AG04450 (cell line): ENCODE results near the gene MYBPC2. TPM values are rescaled to one million over a fixed set of nuclear protein-coding genes. Genes with fewer than 3 reads are reported as not detected.

Source experiments
- CTCF ChIA-PET: fragments of 300-600, 350-600 bp; formaldehyde crosslinking; extraction: SDS; loops from one replicate; lab custom pipeline; 2022; ENCODE audit warnings: antibody characterized with exemption, inconsistent platforms; lab: Charles Lee
- POLR2A ChIA-PET: fragments of 350-600 bp; formaldehyde crosslinking; extraction: SDS; loops from one replicate; lab custom pipeline; 2021; ENCODE audit warnings: antibody characterized with exemption, inconsistent platforms; lab: Yijun Ruan, JAX
- DNase-seq: peaks from one replicate; pipeline ENCODE4 v3.0.0-alpha.2; 2011; ENCODE audit warnings: low read depth, low spot score
- H3K27ac ChIP-seq: one replicate; pipeline ENCODE4 v1.5.1; 2012; ENCODE audit warnings: low read depth, low read length, control low read depth
- H3K27me3 ChIP-seq: one replicate; pipeline ENCODE4 v1.6.0; 2012; ENCODE audit warnings: low read length; ENCODE audit not compliant: control insufficient read depth, insufficient read depth
- H3K4me3 ChIP-seq: 2 replicates; pipeline ENCODE4 v1.5.1; 2011; ENCODE audit warnings: mild to moderate bottlenecking, low read depth, low read length, control low read depth
- H3K9me3 ChIP-seq: 2 replicates; pipeline ENCODE4 v1.5.1; 2012; ENCODE audit warnings: low read length; ENCODE audit not compliant: control insufficient read depth, insufficient read depth
- CTCF ChIP-seq: IDR thresholded peaks from 2 replicates; pipeline ENCODE4 v1.5.1; 2011; ENCODE audit warnings: low read depth, low read length, control low read depth, inconsistent platforms
- polyA plus RNA-seq: library from polyadenylated mRNA; depleted of rRNA; stranded (reverse); fragments of >200 nt; gene quantifications from 2 replicates; pipeline ENCODE4 v1.2.3, GENCODE V29; 2011

MYBPC2 gene
- polyA plus RNA-seq, 1 experiment, result not detected

- DNase-seq, result peak; percentile 29
- Histone ChIP-seq H3K27ac (no peak overlapping the region), H3K4me3 (no peak overlapping the region), H3K27me3 (peaks cover 11% of the 10 kb centered on the region), H3K9me3 (no peaks in the 10 kb centered on the region; the same call in 1 of the 2 replicates)
- peak; percentile 91 for TF ChIP-seq CTCF
- ChIA-PET POLR2A (interaction anchor here (0.7 kb wide), 1 partner anchor 18 kb away, joined by 4 read pairs; no protein-coding TSS in a partner anchor), CTCF (interaction anchor here (0.9 to 2.3 kb wide), 5 partner anchors 13 to 104 kb away, joined by 3 to 22 read pairs (median 4); no protein-coding TSS in a partner anchor)
Observed at GRCh38 chr19:50461066-50461875, 28.6 kb downstream of the MYBPC2 start.

- Histone ChIP-seq H3K4me3 (no peak overlapping the region), H3K27me3 (peaks cover 7% of the 10 kb centered on the region), H3K27ac (no peak overlapping the region), H3K9me3 (no peaks in the 10 kb centered on the region; the same call in 1 of the 2 replicates)
- no peak for DNase-seq
- POLR2A ChIA-PET, result no interaction called here
- CTCF ChIA-PET, result interaction anchor here (0.6 to 1.0 kb wide), 2 partner anchors 11 to 13 kb away, joined by 4 to 6 read pairs; no protein-coding TSS in a partner anchor
- TF ChIP-seq CTCF, result no peak
Observed at GRCh38 chr19:50462970-50463369, 30.3 kb downstream of the MYBPC2 start.

GRCh38 chr19:50464348-50464747, 31.7 kb downstream of the MYBPC2 start:
- ChIA-PET CTCF (no interaction called here), POLR2A (no interaction called here)
- TF ChIP-seq CTCF, result no peak
- no peak overlapping the region for H3K27ac ChIP-seq
- DNase-seq, result no peak
- H3K4me3 ChIP-seq, result no peak overlapping the region
- H3K9me3 ChIP-seq, result no peaks in the 10 kb centered on the region; the same call in 1 of the 2 replicates
- peaks cover 2% of the 10 kb centered on the region for H3K27me3 ChIP-seq

GRCh38 chr19:50465000-50465399, 32.3 kb downstream of the MYBPC2 start:
- Histone ChIP-seq H3K9me3 (no peaks in the 10 kb centered on the region; the same call in 1 of the 2 replicates), H3K27ac (no peak overlapping the region), H3K27me3 (peaks cover 2% of the 10 kb centered on the region), H3K4me3 (no peak overlapping the region)
- ChIA-PET CTCF (interaction anchor here (0.9 kb wide), 1 partner anchor 97 kb away, joined by 3 read pairs; no protein-coding TSS in a partner anchor), POLR2A (interaction anchor here (0.6 kb wide), 1 partner anchor 108 kb away, joined by 3 read pairs; no protein-coding TSS in a partner anchor)
- TF ChIP-seq CTCF, result no peak
- no peak for DNase-seq
